ENCODE results near the gene ARHGEF33.
"Not testable (repeated sequence)": the region's sequence is repeated elsewhere in the genome, so short reads cannot be mapped to it uniquely, and the experiment has no call there.

ARHGEF33 gene

GRCh38 chr2:38912619-38913018, 22.9 kb downstream of the ARHGEF33 start:
- DNase-seq = no peak

GRCh38 chr2:38922389-38922788, 32.7 kb downstream of the ARHGEF33 start:
- DNase-seq = no peak

- no peak for DNase-seq
Measured at GRCh38 chr2:38922902-38923301, 33.2 kb downstream of the ARHGEF33 start.

- DNase-seq = no peak
Measured at GRCh38 chr2:38925982-38926381, 36.3 kb downstream of the ARHGEF33 start.

GRCh38 chr2:38930600-38930999, 40.9 kb downstream of the ARHGEF33 start:
- DNase-seq = no peak

GRCh38 chr2:38932586-38932985, 42.9 kb downstream of the ARHGEF33 start:
- no peak for DNase-seq

GRCh38 chr2:38933653-38934052, 44.0 kb downstream of the ARHGEF33 start:
- no peak for DNase-seq

- DNase-seq = no peak
Measured at GRCh38 chr2:38934742-38935141, 45.1 kb downstream of the ARHGEF33 start.

GRCh38 chr2:38935568-38936172, 46.0 kb downstream of the ARHGEF33 start:
- no peak for DNase-seq

- not testable (repeated sequence) for DNase-seq
Measured at GRCh38 chr2:38936516-38936915, 46.8 kb downstream of the ARHGEF33 start.

- DNase-seq = no peak
Measured at GRCh38 chr2:38937548-38937947, 47.9 kb downstream of the ARHGEF33 start.

GRCh38 chr2:38940746-38941145, 51.1 kb downstream of the ARHGEF33 start:
- no peak for DNase-seq

GRCh38 chr2:38943784-38944183, 54.1 kb downstream of the ARHGEF33 start:
- DNase-seq = no peak

- DNase-seq = no peak
Measured at GRCh38 chr2:38945372-38945771, 55.7 kb downstream of the ARHGEF33 start.

GRCh38 chr2:38945911-38946310, 56.2 kb downstream of the ARHGEF33 start:
- DNase-seq = no peak

- peak; percentile 77 for DNase-seq
Measured at GRCh38 chr2:38947241-38948239, 57.9 kb downstream of the ARHGEF33 start.

- DNase-seq = no peak
Measured at GRCh38 chr2:38948387-38948882, 58.8 kb downstream of the ARHGEF33 start.

- DNase-seq = no peak
Measured at GRCh38 chr2:38948995-38949394, 59.3 kb downstream of the ARHGEF33 start.

GRCh38 chr2:38951766-38952165, 62.1 kb downstream of the ARHGEF33 start:
- DNase-seq = no peak

GRCh38 chr2:38957972-38958371, 68.3 kb downstream of the ARHGEF33 start:
- DNase-seq = no peak

GRCh38 chr2:38959466-38959865, 69.8 kb downstream of the ARHGEF33 start:
- DNase-seq = no peak

- DNase-seq = peak; percentile 75
Measured at GRCh38 chr2:38959938-38960608, 70.4 kb downstream of the ARHGEF33 start.

- no peak for DNase-seq
Measured at GRCh38 chr2:38960609-38961320, 71.1 kb downstream of the ARHGEF33 start.
